Measurements from ENCODE around the gene SLC35G3.
"Not testable (repeated sequence)": the region's sequence is repeated elsewhere in the genome, so short reads cannot be mapped to it uniquely, and the experiment has no call there.

SLC35G3 gene

DNA sequence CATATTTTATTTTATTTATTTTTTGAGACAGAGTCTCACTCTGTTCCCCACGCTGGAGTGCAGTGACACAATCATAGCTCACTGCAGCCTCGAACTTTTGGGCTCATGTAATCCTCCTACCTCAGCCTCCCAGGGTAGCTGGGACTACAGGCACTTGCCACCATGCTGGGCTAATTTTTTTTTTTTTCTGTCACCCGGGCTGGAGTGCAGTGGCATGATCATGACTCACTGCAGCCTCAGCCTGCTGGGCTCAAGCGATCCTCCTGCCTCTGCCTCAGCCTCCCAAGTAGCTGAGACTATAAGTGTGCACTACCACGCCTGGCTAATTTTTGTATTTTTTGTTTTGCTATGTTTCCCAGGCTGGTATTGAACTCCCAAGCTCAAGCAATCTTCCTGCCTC is 29.5 kb downstream of the SLC35G3 start:
- no peak for DNase-seq (ENCODE audit: low read depth in 2 of 2)

DNA sequence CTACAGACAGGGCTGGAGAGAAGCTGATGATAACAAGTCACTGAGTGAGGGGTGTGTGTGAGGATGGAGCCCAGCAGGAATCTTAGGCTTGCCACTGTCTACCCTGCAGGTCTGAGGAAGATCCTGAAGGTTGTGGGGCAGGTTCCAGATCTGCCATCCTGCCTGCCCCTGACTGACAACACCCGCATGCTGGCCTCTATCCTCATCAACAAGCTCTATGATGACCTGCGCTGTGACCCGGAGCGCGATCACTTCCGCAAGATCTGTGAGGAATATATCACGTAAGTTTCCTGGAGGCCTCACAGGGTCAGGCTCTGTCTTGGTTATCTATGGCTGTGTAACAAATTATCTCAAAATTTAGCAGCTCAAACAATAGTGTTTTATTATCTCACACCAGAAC is 30.3 kb downstream of the SLC35G3 start:
- DNase-seq (ENCODE audit: low read depth in 2 of 2), result no peak

DNA sequence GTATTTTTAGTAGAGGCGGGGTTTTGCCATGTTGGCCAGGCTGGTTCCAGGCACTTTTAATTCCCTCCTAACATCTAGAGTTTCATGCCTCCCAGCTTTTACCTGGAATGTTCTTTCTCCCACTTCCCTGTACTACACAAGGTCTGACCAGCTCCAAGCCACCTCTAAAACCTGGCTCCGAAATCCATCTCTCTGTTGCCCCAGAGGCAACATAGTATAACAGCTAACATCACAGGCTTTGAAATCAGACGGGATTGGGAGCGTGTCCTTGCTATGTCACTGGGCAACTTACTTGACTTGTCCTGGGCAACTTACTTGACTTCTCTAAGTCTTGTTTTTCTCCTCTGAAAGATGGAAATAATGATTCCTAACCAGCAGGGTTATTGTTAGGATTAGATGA is 31.4 kb downstream of the SLC35G3 start:
- DNase-seq (ENCODE audit: low read depth in 2 of 2), result no peak

DNA sequence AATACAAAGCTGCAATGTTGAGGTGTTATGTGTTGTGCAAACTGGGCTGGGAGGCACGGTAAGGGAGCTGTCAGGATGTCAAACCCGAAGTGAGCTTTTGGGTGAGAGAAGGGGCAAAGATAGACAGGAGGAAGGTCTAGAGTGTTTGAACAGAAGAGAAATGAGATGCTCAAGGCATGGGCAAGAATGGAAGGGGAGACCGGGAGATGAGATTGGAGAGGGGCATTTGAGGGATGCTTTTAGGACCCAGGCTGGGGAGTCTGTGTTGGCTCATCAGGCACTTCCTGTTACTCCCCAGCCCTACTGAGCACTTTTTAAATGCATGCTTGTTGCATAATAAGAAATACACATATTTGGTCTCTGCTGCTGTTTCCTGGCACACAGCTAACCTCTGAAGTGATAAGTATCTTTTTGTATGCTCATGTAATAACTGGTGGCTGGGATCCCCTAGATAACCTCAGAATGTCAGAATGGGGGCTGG is 32.9 kb downstream of the SLC35G3 start:
- no peak for DNase-seq (ENCODE audit: low read depth in 2 of 2)

DNA sequence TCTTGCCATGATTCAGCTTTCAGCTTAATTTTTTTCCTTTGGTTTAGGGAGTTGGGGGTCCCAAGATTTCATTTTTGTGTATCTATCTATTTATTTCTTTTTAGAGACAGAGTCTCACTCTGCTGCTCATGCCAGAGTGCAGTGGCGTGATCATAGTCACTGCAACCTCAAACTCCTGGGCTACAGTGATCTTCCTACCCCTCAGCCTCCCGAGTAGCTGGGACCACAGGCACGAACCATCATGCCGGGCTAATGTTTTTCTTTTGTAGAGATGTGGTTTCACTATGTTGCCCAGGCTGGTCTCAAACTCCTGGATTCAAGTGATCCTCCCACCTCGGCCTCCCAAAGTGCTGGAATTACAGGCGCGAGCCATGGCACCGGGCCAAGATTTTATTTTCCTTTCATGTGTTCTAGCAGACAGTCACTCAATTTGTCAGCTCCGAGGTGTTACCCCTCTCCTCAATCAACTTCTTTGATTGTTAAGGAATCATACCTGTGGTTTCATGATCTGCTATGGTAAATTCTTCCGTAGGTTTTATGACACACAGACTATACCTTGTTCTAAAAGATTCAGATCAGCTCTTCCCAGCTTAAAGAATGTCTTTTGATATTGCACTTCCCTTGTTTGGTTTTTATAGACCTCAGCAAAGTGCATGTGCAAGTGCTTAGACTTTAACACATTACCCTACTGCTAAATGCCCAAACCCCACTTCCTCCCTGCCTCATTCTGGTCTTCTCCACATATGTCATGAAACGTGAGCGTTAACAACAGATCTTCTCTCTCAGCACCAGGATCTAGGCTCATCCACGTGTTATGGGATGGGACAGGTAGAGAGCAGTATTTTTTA is 33.6 kb downstream of the SLC35G3 start:
- no peak for DNase-seq (ENCODE audit: low read depth in 2 of 2)

DNA sequence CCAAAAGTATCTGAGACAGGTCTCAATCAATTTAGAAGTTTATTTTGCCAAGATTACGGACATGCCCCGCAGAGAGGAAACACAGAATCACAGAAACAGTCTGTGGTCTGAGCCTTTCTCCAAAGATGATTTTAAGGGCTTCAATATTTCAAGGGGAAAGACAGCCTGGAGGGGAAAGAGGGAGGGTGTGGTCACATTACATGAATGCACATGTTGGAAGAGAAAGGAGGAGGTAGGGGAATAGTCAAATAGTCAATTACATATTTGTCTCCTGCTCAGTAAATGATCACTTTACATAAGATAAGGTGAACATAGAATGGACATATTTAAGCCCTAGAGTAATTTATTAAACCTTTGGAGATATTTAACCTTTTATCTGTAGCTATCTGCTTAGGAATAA is 34.3 kb downstream of the SLC35G3 start:
- no peak for DNase-seq (ENCODE audit: low read depth in 2 of 2)

DNA sequence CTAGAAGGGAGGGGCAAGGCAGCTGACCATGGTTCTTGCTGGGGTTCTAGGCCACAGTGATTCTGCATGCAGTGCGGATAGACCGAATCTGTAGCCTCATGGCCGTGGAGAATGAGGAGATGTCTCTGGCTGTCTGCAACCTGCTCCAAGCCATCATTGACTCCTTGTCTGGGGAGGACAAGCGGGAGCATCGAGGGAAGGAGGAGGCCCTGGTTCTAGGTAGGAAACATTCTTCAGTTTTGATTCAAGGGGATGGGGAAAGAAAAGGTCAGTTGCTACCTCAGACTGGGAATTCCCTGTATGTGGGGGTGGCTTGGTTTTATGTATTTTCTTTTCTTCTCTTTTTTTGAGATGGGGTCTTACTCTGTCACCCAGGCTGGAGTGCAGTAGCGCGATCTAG is 38.9 kb downstream of the SLC35G3 start:
- no peak for DNase-seq (ENCODE audit: low read depth in 2 of 2)

DNA sequence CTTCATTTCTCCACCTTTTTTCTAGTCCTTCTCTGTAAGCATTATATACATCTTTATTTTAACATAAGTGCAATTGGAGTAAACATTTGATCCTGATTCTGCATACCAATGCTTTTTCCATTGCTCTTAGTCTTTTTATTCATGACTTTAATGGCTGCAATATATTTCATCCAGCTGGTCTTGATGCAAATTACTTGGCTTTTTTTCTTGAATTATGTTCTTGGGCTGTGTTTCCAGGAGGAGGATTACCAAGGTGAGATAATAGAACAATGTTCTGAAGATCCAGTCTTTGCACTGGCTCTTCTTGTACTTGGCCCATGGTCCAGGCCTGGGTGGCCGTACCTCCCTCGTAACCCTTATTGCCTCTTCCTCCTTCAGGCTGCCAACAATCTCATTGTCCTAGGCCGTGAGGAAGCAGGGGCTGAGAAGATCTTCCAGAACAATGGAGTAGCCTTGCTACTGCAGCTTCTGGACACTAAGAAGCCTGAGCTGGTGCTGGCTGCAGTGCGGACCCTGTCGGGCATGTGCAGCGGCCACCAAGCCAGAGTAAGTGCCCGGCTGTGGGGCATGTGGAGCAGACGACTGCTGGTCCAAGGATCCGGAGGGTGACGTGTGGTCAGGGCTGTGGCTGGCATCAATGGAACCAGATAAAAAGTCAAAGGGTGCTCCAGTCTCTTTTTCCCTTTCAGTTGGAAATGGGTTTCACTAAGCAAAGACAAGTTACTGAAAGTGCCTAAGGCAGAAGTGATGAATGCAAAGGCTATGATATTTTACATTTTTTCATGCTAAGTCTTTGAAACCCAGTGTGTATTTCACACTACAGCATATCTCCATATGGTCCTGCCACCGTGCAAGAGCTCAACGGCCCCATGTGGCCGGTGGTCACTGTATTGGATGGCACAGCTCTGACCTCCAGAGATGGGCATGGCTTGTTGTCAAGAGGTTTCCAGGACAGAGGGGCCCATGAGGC is 39.7 kb downstream of the SLC35G3 start:
- DNase-seq (ENCODE audit: low read depth in 2 of 2), result no peak

DNA sequence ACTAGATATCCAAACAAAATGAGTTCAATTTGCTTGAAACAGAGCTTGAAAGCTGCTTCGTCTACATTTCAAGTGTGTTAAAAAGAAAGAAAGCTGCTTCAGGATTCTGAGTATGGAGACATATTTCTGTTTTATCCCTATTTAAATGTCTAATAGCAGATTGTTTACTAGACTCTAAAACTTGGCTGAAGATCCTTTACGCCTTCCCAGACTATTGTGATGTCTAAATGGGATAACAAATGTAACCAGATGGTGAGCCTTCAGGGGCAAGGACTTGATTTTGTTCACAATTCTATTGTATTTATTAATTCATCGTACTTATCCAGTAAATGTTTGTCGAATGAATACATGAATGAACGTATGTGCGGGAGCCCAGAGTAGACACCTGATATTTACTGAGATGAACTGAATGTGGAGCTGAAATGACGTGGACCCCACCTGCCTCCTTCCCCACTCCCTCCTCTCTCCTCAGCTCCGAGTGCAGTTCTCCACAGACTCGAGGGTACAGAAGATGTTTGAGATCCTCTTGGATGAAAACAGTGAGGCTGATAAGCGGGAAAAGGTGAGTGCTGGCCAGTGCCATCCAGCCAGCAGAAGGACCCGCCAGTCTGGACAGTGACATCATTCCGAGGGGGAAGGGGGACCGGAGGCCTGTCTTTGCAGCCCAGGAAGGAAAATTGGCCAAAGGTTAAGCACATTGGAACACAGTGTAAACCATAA is 41.6 kb downstream of the SLC35G3 start:
- DNase-seq (ENCODE audit: low read depth in 2 of 2), result no peak

DNA sequence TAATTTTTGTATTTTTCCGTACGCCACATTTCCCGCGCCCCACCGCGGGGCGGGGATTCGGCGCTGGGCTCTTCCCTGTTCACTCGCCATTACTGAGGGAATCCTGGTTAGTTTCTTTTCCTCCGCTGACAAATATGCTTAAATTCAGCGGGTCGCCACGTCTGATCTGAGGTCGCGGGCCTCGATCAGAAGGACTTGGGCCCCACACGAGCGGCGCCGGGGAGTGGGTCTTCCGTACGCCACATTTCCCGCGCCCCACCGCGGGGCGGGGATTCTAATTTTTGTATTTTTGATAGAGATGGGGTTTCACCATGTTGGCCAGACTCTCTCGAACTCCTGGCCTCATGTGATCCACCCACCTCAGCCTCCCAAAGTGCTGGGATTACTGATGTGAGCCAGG is 43.1 kb downstream of the SLC35G3 start:
- not testable (repeated sequence) for DNase-seq (ENCODE audit: low read depth in 2 of 2)

DNA sequence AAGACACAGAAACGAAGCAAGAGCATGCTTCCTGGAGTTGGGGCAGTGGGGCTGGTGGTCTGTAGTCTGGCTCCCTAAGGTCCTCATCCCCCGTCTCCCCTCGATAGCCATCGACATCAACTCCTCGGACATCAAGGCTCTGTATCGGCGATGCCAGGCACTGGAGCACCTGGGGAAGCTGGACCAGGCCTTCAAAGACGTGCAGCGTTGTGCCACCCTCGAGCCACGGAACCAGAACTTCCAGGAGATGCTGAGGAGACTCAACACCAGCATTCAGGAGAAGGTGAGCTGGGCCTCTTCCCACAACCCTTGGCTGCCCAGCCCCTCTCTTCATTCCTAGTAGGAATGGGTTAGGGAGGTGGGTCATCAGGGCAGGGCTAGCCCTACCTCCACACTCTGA is 44.3 kb downstream of the SLC35G3 start:
- no peak for DNase-seq (ENCODE audit: low read depth in 2 of 2)

DNA sequence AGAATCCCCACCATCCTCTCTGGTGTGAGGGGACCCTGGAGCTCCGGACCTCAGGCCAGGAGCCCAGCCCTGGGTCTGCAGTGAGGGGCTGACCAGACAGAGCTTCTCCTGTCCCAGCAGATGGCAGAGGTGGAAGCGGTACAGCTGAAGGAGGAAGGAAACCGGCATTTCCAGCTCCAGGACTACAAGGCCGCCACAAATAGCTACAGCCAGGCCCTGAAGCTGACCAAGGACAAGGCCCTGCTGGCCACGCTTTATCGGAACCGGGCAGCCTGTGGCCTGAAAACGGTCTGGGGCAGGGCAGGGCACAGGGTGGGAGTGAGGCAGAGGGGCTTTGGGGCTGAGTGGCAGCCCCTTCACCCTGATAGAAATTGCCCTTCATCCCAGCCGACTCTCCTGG is 46.0 kb downstream of the SLC35G3 start:
- no peak for DNase-seq (ENCODE audit: low read depth in 2 of 2)

DNA sequence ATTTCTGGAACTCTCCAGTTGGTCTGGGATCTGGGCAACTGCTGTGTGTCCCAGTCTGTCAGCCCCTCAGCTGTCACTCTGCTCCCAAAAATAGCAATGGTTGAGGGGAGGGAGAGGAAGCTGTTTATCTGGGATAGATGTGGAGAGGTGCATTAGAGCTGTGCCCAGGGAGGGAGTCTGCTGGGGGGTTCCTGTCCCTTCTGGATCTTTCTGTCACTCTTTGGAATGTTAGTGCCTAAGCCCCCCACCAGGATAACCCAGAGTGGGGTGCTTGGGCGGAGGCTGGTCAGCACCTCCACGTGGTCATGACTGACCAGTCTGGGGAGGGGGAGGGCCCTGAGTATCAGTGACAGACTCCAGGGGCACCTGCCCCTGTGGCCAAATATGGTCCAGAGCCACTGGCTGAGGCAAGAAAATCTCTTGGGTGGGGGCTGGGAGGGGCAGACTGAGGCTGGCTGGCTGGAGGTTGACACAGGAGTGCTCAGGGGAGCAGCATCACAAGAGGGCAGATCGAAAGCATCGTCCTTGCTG is 46.8 kb downstream of the SLC35G3 start, which contains the start of gene UNC45B:
UNC45B (plus strand) TSS at position 443 of the 531 bp plus-strand sequence. CDS start 447 bp downstream, outside the sequence.
- no peak for DNase-seq (ENCODE audit: low read depth in 2 of 2)

DNA sequence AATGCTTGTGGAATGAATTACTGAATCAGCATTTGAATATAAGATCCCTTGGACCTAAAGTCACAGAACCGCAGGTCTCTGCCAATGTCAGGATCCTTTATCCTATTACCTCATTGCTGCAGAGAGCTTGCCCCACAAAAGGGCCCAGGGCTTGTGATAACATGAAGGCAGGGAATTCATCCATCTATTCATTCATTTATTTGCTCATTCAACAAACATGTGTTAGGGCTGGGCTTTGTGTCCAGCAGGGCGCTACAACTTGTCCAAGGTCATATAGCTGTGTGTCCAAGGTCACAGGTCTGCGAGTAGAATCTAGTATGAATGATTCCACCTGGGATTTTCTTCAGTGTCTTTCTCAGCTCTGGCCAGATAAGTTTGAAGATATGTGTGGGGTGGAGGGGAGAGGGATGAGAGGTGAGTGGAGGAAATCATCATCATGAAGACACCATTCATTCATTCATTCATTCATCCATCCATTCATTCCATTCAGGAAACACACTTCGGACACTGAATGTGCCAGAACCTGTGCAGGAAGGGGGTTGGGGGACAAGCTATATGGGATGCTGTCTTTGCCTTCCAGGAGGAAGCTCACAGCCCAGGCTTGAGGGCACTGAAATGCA is 47.9 kb downstream of the SLC35G3 start:
- no peak for DNase-seq (ENCODE audit: low read depth in 2 of 2)

DNA sequence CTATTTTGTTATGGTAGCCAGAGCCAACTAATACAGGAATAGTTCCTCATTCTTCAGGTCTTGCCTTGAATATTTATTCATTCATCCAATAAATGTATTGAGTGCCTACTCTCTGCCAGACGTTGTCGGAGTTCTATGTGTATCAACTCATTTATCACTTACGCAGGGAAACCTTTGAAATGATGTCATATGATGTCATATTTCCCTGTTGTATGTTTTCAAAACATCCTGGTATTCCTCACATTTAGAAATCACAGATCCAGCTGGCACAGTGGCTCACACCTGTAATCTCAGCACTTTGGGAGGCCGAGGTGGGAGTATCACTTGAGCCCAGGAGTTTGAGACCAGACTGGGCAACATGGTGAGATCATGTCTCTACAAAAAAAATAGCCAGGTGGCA is 49.4 kb downstream of the SLC35G3 start:
- DNase-seq (ENCODE audit: low read depth in 2 of 2), result no peak

Data from stimulated activated CD8-positive, alpha-beta memory T cell treated with anti-CD3 and anti-CD28 coated beads, Interleukin-7, amount 100 ng/mL, for 1 hour (primary cell).